ENCODE results near the gene ZNF511.

Gene ZNF511

GRCh38 chr10:133274751-133275683, 33.7 kb upstream of the ZNF511 start:
- DNase-seq (ENCODE audit: low spot score) = no peak

- DNase-seq (ENCODE audit: low spot score) = no peak
Observed at GRCh38 chr10:133275684-133276092, 33.0 kb upstream of the ZNF511 start.

- DNase-seq (ENCODE audit: low spot score) = no peak
Observed at GRCh38 chr10:133276100-133276434, 32.6 kb upstream of the ZNF511 start.

- no peak for DNase-seq (ENCODE audit: low spot score)
Observed at GRCh38 chr10:133276435-133277201, 32.1 kb upstream of the ZNF511 start, which contains the start of gene ADAM8. Gene ADAM8 (minus strand): TSS chr10:133276868. CDS start chr10:133276817, 51 bp downstream.

- no peak for DNase-seq (ENCODE audit: low spot score)
Observed at GRCh38 chr10:133277277-133277992, 31.3 kb upstream of the ZNF511 start.

GRCh38 chr10:133277993-133278576, 30.6 kb upstream of the ZNF511 start:
- DNase-seq (ENCODE audit: low spot score) = no peak

GRCh38 chr10:133278577-133279265, 30.0 kb upstream of the ZNF511 start:
- DNase-seq (ENCODE audit: low spot score) = no peak

- DNase-seq (ENCODE audit: low spot score) = no peak
Observed at GRCh38 chr10:133279326-133280226, 29.1 kb upstream of the ZNF511 start.

GRCh38 chr10:133280391-133281059, 28.2 kb upstream of the ZNF511 start:
- no peak for DNase-seq (ENCODE audit: low spot score)

- DNase-seq (ENCODE audit: low spot score) = no peak
Observed at GRCh38 chr10:133281084-133281483, 27.6 kb upstream of the ZNF511 start.

- no peak for DNase-seq (ENCODE audit: low spot score)
Observed at GRCh38 chr10:133281628-133282372, 26.9 kb upstream of the ZNF511 start.

GRCh38 chr10:133282846-133283390, 25.8 kb upstream of the ZNF511 start:
- no peak for DNase-seq (ENCODE audit: low spot score)

- DNase-seq (ENCODE audit: low spot score) = no peak
Observed at GRCh38 chr10:133283931-133284330, 24.8 kb upstream of the ZNF511 start.

- no peak for DNase-seq (ENCODE audit: low spot score)
Observed at GRCh38 chr10:133285217-133285616, 23.5 kb upstream of the ZNF511 start.

- DNase-seq (ENCODE audit: low spot score) = no peak
Observed at GRCh38 chr10:133286366-133286765, 22.3 kb upstream of the ZNF511 start.

GRCh38 chr10:133287832-133288500, 20.7 kb upstream of the ZNF511 start:
- DNase-seq (ENCODE audit: low spot score) = no peak

GRCh38 chr10:133289761-133290160, 19.0 kb upstream of the ZNF511 start:
- DNase-seq (ENCODE audit: low spot score) = no peak

Measured in hepatic stellate cell (primary cell).